Measurements from ENCODE around the gene PXDN. TPM values are rescaled to one million over a fixed set of nuclear protein-coding genes. Genes with fewer than 3 reads are reported as not detected.

Gene PXDN
- total and polyA plus RNA-seq, 4 donors: 42.8 to 69.7 (median 59.7) TPM

DNA sequence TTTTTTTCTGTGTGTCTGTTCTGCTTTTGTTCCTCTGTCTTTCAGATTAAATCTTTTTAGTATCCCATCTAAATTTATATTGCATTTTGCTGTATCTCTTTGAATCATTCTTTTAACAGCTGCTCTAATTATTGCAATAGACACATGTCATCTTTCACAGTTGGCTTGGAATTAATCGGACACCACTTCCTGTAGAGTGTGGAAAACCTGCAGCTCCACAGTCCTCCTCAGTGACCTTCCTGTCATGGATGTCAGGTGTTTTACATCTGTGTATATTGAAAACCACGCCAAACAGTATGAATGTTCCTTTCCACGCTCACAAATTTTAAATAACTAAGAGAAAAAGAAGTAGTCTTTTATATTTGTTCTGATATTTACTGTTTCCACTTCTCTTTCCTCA, 135.3 kb downstream of the PXDN start:
- no peaks in the 10 kb centered on the region for H3K36me3 ChIP-seq (ENCODE audit: control insufficient read depth, insufficient read depth, low read length)
- H3K9me3 ChIP-seq (ENCODE audit: control insufficient read depth, insufficient read depth, low read length): no peaks in the 10 kb centered on the region
- no peak overlapping the region for H3K27ac ChIP-seq (ENCODE audit: low read depth, low read length)
- H3K4me3 ChIP-seq (ENCODE audit: low read depth, low read length): no peak overlapping the region
- no peaks in the 10 kb centered on the region for H3K27me3 ChIP-seq (ENCODE audit: control insufficient read depth, insufficient read depth, low read length)
- no CpG with 5 or more reads among the region's 3 CpGs for WGBS (ENCODE audit: insufficient coverage)
- H3K4me1 ChIP-seq (ENCODE audit: control insufficient read depth, insufficient read depth, low read length): peaks cover 18% of the 10 kb centered on the region
- DNase-seq (ENCODE audit: low read depth in 4 of 6, low spot score in 6 of 6): no peak

- Histone ChIP-seq H3K36me3 (ENCODE audit: control insufficient read depth, insufficient read depth, low read length) (no peaks in the 10 kb centered on the region), H3K9me3 (ENCODE audit: control insufficient read depth, insufficient read depth, low read length) (no peaks in the 10 kb centered on the region), H3K27ac (ENCODE audit: low read depth, low read length) (no peak overlapping the region), H3K4me3 (ENCODE audit: low read depth, low read length) (no peak overlapping the region), H3K4me1 (ENCODE audit: control insufficient read depth, insufficient read depth, low read length) (peaks cover 18% of the 10 kb centered on the region), H3K27me3 (ENCODE audit: control insufficient read depth, insufficient read depth, low read length) (no peaks in the 10 kb centered on the region)
- DNase-seq (ENCODE audit: low read depth in 4 of 6, low spot score in 6 of 6): no peak
- 96% methylated on average over 2 of the region's 11 CpGs for WGBS (ENCODE audit: insufficient coverage)
These were observed 136.2 kb downstream of the PXDN start for GRCh38 chr2:1607971-1608688.

DNA sequence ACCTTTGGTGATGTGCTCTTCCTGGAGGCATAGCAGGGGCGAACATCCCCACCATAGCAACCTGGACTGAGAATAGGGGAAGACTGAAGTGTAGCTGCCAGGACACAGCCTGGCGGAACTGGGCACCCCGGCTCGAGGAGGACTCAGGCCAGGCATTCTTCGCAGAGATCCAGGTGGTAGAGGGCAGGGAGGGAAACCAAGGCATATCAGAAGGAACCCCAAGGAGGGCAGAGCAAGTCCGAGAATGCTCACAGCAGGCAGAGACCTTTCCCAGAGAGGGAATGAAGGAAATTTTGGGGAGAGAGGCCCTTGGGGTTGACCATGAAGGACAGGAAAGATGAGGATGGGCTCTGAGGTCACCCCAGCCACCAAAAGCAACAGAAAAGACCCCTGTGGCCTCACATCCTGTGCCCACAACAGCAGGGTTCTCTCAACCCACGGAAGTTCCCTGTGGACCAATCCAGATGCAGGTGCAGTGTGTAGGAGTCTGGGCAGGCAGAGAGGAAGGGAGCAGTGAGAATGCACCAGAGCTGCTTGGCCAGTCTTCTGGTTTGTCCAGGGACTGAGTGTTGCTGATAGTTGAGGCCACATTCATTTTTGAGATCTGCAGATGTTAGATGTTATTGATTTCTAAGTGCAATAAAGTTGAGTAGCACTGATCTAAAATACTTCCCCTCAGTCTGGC, 136.9 kb downstream of the PXDN start:
- no peaks in the 10 kb centered on the region for H3K9me3 ChIP-seq (ENCODE audit: control insufficient read depth, insufficient read depth, low read length)
- H3K27me3 ChIP-seq (ENCODE audit: control insufficient read depth, insufficient read depth, low read length): no peaks in the 10 kb centered on the region
- peaks cover 23% of the 10 kb centered on the region for H3K4me1 ChIP-seq (ENCODE audit: control insufficient read depth, insufficient read depth, low read length)
- no peak for DNase-seq (ENCODE audit: low read depth in 4 of 6, low spot score in 6 of 6)
- H3K36me3 ChIP-seq (ENCODE audit: control insufficient read depth, insufficient read depth, low read length): no peaks in the 10 kb centered on the region
- no peak overlapping the region for H3K4me3 ChIP-seq (ENCODE audit: low read depth, low read length)
- 88% methylated on average over 5 of the region's 7 CpGs for WGBS (ENCODE audit: insufficient coverage)
- H3K27ac ChIP-seq (ENCODE audit: low read depth, low read length): no peak overlapping the region

- no peaks in the 10 kb centered on the region for H3K27me3 ChIP-seq (ENCODE audit: control insufficient read depth, insufficient read depth, low read length)
- no peaks in the 10 kb centered on the region for H3K36me3 ChIP-seq (ENCODE audit: control insufficient read depth, insufficient read depth, low read length)
- no peak overlapping the region for H3K4me3 ChIP-seq (ENCODE audit: low read depth, low read length)
- 85% methylated on average over 14 of the region's 15 CpGs for WGBS (ENCODE audit: insufficient coverage)
- no peak overlapping the region for H3K27ac ChIP-seq (ENCODE audit: low read depth, low read length)
- no peak for DNase-seq (ENCODE audit: low read depth in 4 of 6, low spot score in 6 of 6)
- no peaks in the 10 kb centered on the region for H3K9me3 ChIP-seq (ENCODE audit: control insufficient read depth, insufficient read depth, low read length)
- peaks cover 27% of the 10 kb centered on the region for H3K4me1 ChIP-seq (ENCODE audit: control insufficient read depth, insufficient read depth, low read length)
These were observed 137.7 kb downstream of the PXDN start for GRCh38 chr2:1606421-1607235.

GRCh38 chr2:1606046-1606400, 138.3 kb downstream of the PXDN start:
- H3K27me3 ChIP-seq (ENCODE audit: control insufficient read depth, insufficient read depth, low read length): no peaks in the 10 kb centered on the region
- H3K9me3 ChIP-seq (ENCODE audit: control insufficient read depth, insufficient read depth, low read length): no peaks in the 10 kb centered on the region
- H3K4me3 ChIP-seq (ENCODE audit: low read depth, low read length): no peak overlapping the region
- H3K27ac ChIP-seq (ENCODE audit: low read depth, low read length): no peak overlapping the region
- peaks cover 32% of the 10 kb centered on the region for H3K4me1 ChIP-seq (ENCODE audit: control insufficient read depth, insufficient read depth, low read length)
- no peak for DNase-seq (ENCODE audit: low read depth in 4 of 6, low spot score in 6 of 6)
- no peaks in the 10 kb centered on the region for H3K36me3 ChIP-seq (ENCODE audit: control insufficient read depth, insufficient read depth, low read length)
- WGBS (ENCODE audit: insufficient coverage): 78% methylated on average over 12 of the region's 14 CpGs

DNA sequence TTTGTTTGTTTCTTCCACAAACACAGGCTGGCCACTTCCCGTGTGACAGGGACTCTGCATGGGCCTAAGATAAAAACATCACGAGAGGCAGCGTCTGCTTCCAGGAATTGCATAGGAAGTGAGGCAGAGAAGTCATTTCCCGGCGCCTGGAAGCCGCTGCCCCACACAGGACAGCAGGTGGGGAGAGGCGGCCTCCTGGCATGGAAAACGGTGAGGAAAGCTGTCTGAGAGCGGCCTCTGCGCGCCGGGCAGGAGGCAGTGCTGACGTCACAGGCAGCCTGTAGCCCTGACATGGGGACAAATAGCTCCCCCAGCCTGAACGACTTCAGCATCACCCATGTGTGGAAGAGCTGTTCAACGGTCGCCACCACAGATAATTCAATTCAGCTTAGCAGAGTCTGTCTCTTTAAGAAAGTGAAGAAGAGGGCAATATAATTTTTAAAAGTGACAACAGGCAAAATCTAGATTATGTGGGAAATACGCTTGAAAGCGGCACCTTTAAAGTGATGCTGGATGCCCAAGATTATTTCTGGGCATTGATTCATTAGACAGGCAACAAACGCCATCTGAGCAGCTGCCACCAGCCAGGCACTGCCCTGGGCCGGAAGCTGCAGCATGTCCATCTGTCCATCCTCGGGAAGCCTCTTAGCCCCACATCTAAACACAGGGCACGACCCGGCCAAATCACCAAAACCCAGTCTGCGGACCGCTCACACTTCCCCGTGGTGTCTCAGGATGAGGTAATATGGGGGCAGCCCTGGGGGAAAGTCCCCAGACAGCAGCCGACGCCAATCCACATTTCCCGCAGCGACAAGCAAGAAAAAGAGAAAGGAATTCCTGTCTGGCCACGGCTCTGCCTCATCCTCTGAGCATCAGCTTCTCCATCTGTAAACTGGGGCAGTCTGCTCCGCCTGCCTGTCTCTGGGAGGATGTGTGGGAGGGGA, 138.9 kb downstream of the PXDN start:
- no peaks in the 10 kb centered on the region for H3K9me3 ChIP-seq (ENCODE audit: control insufficient read depth, insufficient read depth, low read length)
- no peak overlapping the region for H3K4me3 ChIP-seq (ENCODE audit: low read depth, low read length)
- H3K4me1 ChIP-seq (ENCODE audit: control insufficient read depth, insufficient read depth, low read length): peaks cover 39% of the 10 kb centered on the region
- no peaks in the 10 kb centered on the region for H3K36me3 ChIP-seq (ENCODE audit: control insufficient read depth, insufficient read depth, low read length)
- peak in 2 of 6 donors; percentile 53 to 56 for DNase-seq (ENCODE audit: low read depth in 4 of 6, low spot score in 6 of 6)
- no peaks in the 10 kb centered on the region for H3K27me3 ChIP-seq (ENCODE audit: control insufficient read depth, insufficient read depth, low read length)
- no peak overlapping the region for H3K27ac ChIP-seq (ENCODE audit: low read depth, low read length)
- WGBS (ENCODE audit: insufficient coverage): 35% methylated on average over 26 of the region's 32 CpGs

GRCh38 chr2:1603521-1603920, 140.8 kb downstream of the PXDN start:
- Histone ChIP-seq H3K9me3 (ENCODE audit: control insufficient read depth, insufficient read depth, low read length) (no peaks in the 10 kb centered on the region), H3K36me3 (ENCODE audit: control insufficient read depth, insufficient read depth, low read length) (no peaks in the 10 kb centered on the region), H3K27ac (ENCODE audit: low read depth, low read length) (no peak overlapping the region), H3K4me1 (ENCODE audit: control insufficient read depth, insufficient read depth, low read length) (peaks cover 51% of the 10 kb centered on the region), H3K27me3 (ENCODE audit: control insufficient read depth, insufficient read depth, low read length) (no peaks in the 10 kb centered on the region), H3K4me3 (ENCODE audit: low read depth, low read length) (no peak overlapping the region)
- 87% methylated on average over 15 of the region's 15 CpGs for WGBS (ENCODE audit: insufficient coverage)
- no peak for DNase-seq (ENCODE audit: low read depth in 4 of 6, low spot score in 6 of 6)

GRCh38 chr2:1603059-1603458, 141.3 kb downstream of the PXDN start:
- Histone ChIP-seq H3K27me3 (ENCODE audit: control insufficient read depth, insufficient read depth, low read length) (no peaks in the 10 kb centered on the region), H3K4me3 (ENCODE audit: low read depth, low read length) (no peak overlapping the region), H3K4me1 (ENCODE audit: control insufficient read depth, insufficient read depth, low read length) (peaks cover 51% of the 10 kb centered on the region), H3K36me3 (ENCODE audit: control insufficient read depth, insufficient read depth, low read length) (no peaks in the 10 kb centered on the region), H3K9me3 (ENCODE audit: control insufficient read depth, insufficient read depth, low read length) (no peaks in the 10 kb centered on the region), H3K27ac (ENCODE audit: low read depth, low read length) (peak overlapping the region; percentile 87)
- WGBS (ENCODE audit: insufficient coverage): 94% methylated on average over 10 of the region's 15 CpGs
- no peak for DNase-seq (ENCODE audit: low read depth in 4 of 6, low spot score in 6 of 6)

Measured in spinal cord (tissue), 10 donors.